ENCODE measurements around the gene TNFAIP3.

The TNFAIP3 gene

DNA sequence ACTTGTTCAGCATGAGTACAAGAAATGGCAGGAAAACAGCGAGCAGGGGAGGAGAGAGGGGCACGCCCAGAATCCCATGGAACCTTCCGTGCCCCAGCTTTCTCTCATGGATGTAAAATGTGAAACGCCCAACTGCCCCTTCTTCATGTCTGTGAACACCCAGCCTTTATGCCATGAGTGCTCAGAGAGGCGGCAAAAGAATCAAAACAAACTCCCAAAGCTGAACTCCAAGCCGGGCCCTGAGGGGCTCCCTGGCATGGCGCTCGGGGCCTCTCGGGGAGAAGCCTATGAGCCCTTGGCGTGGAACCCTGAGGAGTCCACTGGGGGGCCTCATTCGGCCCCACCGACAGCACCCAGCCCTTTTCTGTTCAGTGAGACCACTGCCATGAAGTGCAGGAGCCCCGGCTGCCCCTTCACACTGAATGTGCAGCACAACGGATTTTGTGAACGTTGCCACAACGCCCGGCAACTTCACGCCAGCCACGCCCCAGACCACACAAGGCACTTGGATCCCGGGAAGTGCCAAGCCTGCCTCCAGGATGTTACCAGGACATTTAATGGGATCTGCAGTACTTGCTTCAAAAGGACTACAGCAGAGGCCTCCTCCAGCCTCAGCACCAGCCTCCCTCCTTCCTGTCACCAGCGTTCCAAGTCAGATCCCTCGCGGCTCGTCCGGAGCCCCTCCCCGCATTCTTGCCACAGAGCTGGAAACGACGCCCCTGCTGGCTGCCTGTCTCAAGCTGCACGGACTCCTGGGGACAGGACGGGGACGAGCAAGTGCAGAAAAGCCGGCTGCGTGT lies 11.6 kb downstream of the TNFAIP3 start:
- peak; percentile 50 for TF ChIP-seq CTCF (IDR thresholded peaks at IDR 0.05; ENCODE audit: low read depth, low read length, missing control alignments)
- no peak overlapping the region for H3K27ac ChIP-seq

GRCh38 chr6:137879299-137879698 lies 12.2 kb downstream of the TNFAIP3 start:
- no peak for DNase-seq
- no peak overlapping the region for H3K27ac ChIP-seq
- H3K36me3 ChIP-seq (replicated peaks), result peaks cover 76% of the 10 kb centered on the region
- H3K27me3 ChIP-seq (replicated peaks), result no peaks in the 10 kb centered on the region
- H3K4me3 ChIP-seq (ENCODE audit: low read depth, low read length), result no peak overlapping the region
- no peak for TF ChIP-seq CTCF (IDR thresholded peaks at IDR 0.05; ENCODE audit: low read depth, low read length, missing control alignments)
- in situ Hi-C loops (cut with HindIII; ENCODE audit: low pct_ligation_motif_present, low sequenced_read_pairs), result no loop called here

More for the DNA sequence above, 11.6 kb downstream of the TNFAIP3 start:
- in situ Hi-C loops (cut with HindIII; ENCODE audit: low pct_ligation_motif_present, low sequenced_read_pairs), result no loop called here
- Histone ChIP-seq H3K4me3 (ENCODE audit: low read depth, low read length) (no peak overlapping the region), H3K36me3 (replicated peaks) (peaks cover 76% of the 10 kb centered on the region), H3K27me3 (replicated peaks) (no peaks in the 10 kb centered on the region)
- no peak for DNase-seq

DNA sequence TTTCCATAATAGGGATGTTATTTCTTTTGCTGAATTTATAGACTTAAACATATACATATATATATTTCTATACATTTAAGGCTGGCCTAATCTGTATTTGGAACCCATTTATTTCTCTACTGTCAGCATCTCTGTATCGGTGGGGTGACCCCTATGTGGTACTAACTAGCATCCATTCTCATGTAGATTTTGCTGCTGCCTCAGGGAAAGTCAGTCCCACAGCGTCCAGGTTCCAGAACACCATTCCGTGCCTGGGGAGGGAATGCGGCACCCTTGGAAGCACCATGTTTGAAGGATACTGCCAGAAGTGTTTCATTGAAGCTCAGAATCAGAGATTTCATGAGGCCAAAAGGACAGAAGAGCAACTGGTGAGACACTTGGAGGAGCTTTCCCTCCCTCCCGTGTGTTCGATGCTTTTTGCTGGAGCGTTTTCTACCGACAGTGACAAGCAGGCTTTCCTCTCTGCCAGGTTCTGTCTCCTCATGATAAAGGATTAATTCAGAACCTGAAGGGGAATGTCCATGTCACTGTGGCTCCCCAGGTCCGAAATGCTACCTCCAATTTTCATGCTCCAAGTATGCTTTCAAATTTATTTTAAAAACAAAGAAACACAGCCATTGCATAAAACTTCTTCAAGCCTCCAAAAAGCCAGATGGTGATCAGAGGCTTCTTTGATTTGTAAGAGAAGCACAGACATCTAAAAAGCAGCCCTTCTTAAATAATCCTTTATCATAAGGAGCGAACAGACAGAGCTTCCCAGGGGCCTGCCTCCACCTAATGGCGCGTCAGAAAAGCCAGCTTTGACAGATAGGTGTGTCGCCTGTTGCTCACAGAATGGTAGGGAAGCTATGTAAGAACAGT lies 13.1 kb downstream of the TNFAIP3 start:
- Histone ChIP-seq H3K36me3 (replicated peaks) (peaks cover 71% of the 10 kb centered on the region), H3K27ac (no peak overlapping the region), H3K4me3 (ENCODE audit: low read depth, low read length) (no peak overlapping the region), H3K27me3 (replicated peaks) (no peaks in the 10 kb centered on the region)
- no peak for DNase-seq
- no peak for TF ChIP-seq CTCF (IDR thresholded peaks at IDR 0.05; ENCODE audit: low read depth, low read length, missing control alignments)
- in situ Hi-C loops (cut with HindIII; ENCODE audit: low pct_ligation_motif_present, low sequenced_read_pairs), result no loop called here

GRCh38 chr6:137880746-137881521 lies 13.9 kb downstream of the TNFAIP3 start:
- no peak overlapping the region for H3K27ac ChIP-seq
- no peak overlapping the region for H3K4me3 ChIP-seq (ENCODE audit: low read depth, low read length)
- no peak for DNase-seq
- in situ Hi-C loops (cut with HindIII; ENCODE audit: low pct_ligation_motif_present, low sequenced_read_pairs), result no loop called here
- TF ChIP-seq CTCF (IDR thresholded peaks at IDR 0.05; ENCODE audit: low read depth, low read length, missing control alignments), result no peak
- no peaks in the 10 kb centered on the region for H3K27me3 ChIP-seq (replicated peaks)
- peaks cover 65% of the 10 kb centered on the region for H3K36me3 ChIP-seq (replicated peaks)

GRCh38 chr6:137881522-137881886 lies 14.4 kb downstream of the TNFAIP3 start:
- Histone ChIP-seq H3K27me3 (replicated peaks) (no peaks in the 10 kb centered on the region), H3K4me3 (ENCODE audit: low read depth, low read length) (no peak overlapping the region), H3K36me3 (replicated peaks) (peaks cover 59% of the 10 kb centered on the region), H3K27ac (no peak overlapping the region)
- TF ChIP-seq CTCF (IDR thresholded peaks at IDR 0.05; ENCODE audit: low read depth, low read length, missing control alignments), result no peak
- DNase-seq, result no peak
- in situ Hi-C loops (cut with HindIII; ENCODE audit: low pct_ligation_motif_present, low sequenced_read_pairs), result no loop called here

Data from brain microvascular endothelial cell (primary cell).